Sigmoid colon (tissue), 7 donors: ENCODE results near the gene FITM2. TPM values are rescaled to one million over a fixed set of nuclear protein-coding genes. Genes with fewer than 3 reads are reported as not detected.

Experiments
- DNase-seq: peaks from one replicate; pipeline ENCODE4 v3.0.0-alpha.2; 2019
- H3K27ac ChIP-seq, 4 donors: fragments of 200-600 bp; sonication (generic); one replicate each; pipeline ENCODE4 v1.5.1; 2016 to 2019; ENCODE audit warnings: mild to moderate bottlenecking in 1 of 4
- H3K27me3 ChIP-seq, 3 donors: fragments of 200-600 bp; sonication (generic); one replicate each; pipeline ENCODE4 v1.5.1; 2019; ENCODE audit warnings: mild to moderate bottlenecking in 1 of 3
- H3K36me3 ChIP-seq, 4 donors: fragments of 200-600 bp; sonication (generic); one replicate each; pipeline ENCODE4 v1.5.1; 2016 to 2019
- H3K4me1 ChIP-seq, 4 donors: fragments of 200-600 bp; sonication (generic); one replicate each; pipeline ENCODE4 v1.5.1; 2017 to 2019
- H3K4me3 ChIP-seq, 4 donors: fragments of 200-600 bp; sonication (generic); one replicate each; pipeline ENCODE4 v1.5.1; 2017 to 2019; ENCODE audit warnings: mild to moderate bottlenecking in 2 of 4, moderate library complexity in 1 of 4
- H3K9me3 ChIP-seq, 4 donors: fragments of 200-600 bp in 3 of 4; sonication (generic) in 3 of 4; one replicate each; pipeline versions ENCODE4 v1.5.1 to v1.6.1; 2013 to 2019
- EP300 ChIP-seq, 4 donors: sonication (generic); formaldehyde crosslinking; IDR thresholded peaks; one replicate each; pipeline ENCODE4 v1.6.1; 2017; ENCODE audit warnings: antibody characterized with exemption in 4 of 4
- POLR2A ChIP-seq, 2 donors: fragments of 450-650 bp; IDR thresholded peaks; one replicate each; pipeline ENCODE4 v1.6.1; 2016; ENCODE audit warnings: antibody characterized with exemption in 2 of 2, mild to moderate bottlenecking in 2 of 2, moderate library complexity in 2 of 2
- POLR2AphosphoS5 ChIP-seq, 4 donors: sonication (generic); formaldehyde crosslinking; IDR thresholded peaks; one replicate each; pipeline ENCODE4 v1.6.1; 2017; ENCODE audit warnings: antibody characterized with exemption in 4 of 4
- WGBS, 2 donors: extraction: QIAGEN DNeasy Blood & Tissue Kit; methylation state at CpG; one replicate each; pipeline ENCODE4 v1.1.7; 2013; 5-methylcytosine and 5-hydroxymethylcytosine counted together
- intact Hi-C: fragments of 100-400 bp; cut with DNase I; formaldehyde crosslinking; loops from one replicate; pipeline ENCODE4 v1.15.1; 2023
- polyA plus RNA-seq, 3 donors: library from polyadenylated mRNA; stranded (reverse); fragments of 200-250 nt; gene quantifications; one replicate each; pipeline ENCODE4 v1.2.3, GENCODE V29; 2013
- total RNA-seq, 4 donors: library from RNA; depleted of rRNA; stranded (reverse); fragments of >200 nt; gene quantifications; one replicate each; pipeline ENCODE4 v1.1.0, GENCODE V29; 2016
- TF ChIP-seq, protein P1 (sequence below), 4 experiments: fragments of 450-650 bp in 3 of 4; fragments of 200-600 bp in 1 of 4; IDR thresholded peaks; one replicate each; pipeline ENCODE4 v1.5.1; 2016 to 2019; ENCODE audit warnings: antibody characterized with exemption in 4 of 4, mild to moderate bottlenecking in 3 of 4, moderate library complexity in 2 of 4
- donor health status: healthy with polysubstance abuse.
- donor health status: Bipolar disorder and iron deficiency.
- donor health status: healthy.

Gene FITM2
- total and polyA plus RNA-seq, 7 donors: 0.60 to 9.1 (median 6.1) TPM

DNA sequence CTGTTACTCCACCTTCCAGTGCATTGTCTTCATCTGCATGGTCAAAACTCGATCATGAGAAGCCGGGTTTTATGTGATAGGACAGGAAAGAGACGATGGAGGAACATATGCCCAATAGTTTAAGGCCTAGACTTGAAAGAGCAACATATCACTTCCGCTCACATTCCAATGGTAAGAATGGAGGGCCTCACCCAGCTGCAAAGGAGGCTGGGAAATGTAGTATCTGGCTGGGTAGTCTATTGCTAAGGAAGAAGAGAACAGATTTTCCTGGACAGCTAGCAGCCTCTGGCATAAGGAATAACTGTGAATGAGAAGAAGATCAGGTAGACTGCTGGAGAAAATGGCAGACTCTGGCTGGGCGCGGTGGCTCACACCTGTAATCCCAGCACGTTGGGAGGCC, 19.2 kb downstream of the FITM2 start:
- no peak overlapping the region for H3K27ac ChIP-seq
- H3K36me3 ChIP-seq: peaks cover 0 to 5% (median 0%) of the 10 kb centered on the region in 4 donors
- H3K4me1 ChIP-seq: peaks cover 0 to 3% (median 0%) of the 10 kb centered on the region in 4 donors
- TF ChIP-seq EP300 (IDR thresholded peaks at IDR 0.05): no peak
- no peak for TF ChIP-seq POLR2AphosphoS5 (IDR thresholded peaks at IDR 0.05)
- no peak for TF ChIP-seq POLR2A (IDR thresholded peaks at IDR 0.05)
- TF ChIP-seq, protein P1, sequence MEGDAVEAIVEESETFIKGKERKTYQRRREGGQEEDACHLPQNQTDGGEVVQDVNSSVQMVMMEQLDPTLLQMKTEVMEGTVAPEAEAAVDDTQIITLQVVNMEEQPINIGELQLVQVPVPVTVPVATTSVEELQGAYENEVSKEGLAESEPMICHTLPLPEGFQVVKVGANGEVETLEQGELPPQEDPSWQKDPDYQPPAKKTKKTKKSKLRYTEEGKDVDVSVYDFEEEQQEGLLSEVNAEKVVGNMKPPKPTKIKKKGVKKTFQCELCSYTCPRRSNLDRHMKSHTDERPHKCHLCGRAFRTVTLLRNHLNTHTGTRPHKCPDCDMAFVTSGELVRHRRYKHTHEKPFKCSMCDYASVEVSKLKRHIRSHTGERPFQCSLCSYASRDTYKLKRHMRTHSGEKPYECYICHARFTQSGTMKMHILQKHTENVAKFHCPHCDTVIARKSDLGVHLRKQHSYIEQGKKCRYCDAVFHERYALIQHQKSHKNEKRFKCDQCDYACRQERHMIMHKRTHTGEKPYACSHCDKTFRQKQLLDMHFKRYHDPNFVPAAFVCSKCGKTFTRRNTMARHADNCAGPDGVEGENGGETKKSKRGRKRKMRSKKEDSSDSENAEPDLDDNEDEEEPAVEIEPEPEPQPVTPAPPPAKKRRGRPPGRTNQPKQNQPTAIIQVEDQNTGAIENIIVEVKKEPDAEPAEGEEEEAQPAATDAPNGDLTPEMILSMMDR (IDR thresholded peaks at IDR 0.05): no peak
- no peaks in the 10 kb centered on the region for H3K27me3 ChIP-seq
- WGBS, 2 donors: 93 to 94% methylated on average over 7 of the region's 7 CpGs
- no peak overlapping the region for H3K4me3 ChIP-seq
- intact Hi-C loops: no loop called here
- H3K9me3 ChIP-seq: no peaks in the 10 kb centered on the region
- DNase-seq: no peak

DNA sequence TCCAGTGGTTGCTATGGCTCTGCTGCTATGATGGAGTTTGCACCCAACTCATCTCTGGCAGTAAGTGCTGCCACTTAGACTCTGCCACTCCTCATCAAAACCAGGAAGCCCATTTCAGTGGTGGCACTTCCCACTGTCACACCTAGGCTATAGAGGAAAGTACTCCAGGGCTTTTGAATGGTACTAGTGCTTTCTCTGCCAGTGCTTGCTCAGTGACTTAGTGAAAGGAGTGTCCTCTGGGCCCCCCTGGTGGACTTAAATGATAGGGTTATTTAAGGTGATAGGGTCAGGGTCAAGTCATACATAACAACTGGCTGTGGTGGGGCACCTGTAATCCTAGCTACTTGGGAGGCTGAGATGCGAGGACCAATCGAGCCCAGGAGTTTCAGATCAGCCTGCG, 22.8 kb downstream of the FITM2 start:
- Histone ChIP-seq H3K36me3 (peaks cover 0 to 5% (median 0%) of the 10 kb centered on the region in 4 donors), H3K27me3 (no peaks in the 10 kb centered on the region), H3K27ac (no peak overlapping the region), H3K4me1 (no peaks in the 10 kb centered on the region), H3K4me3 (no peak overlapping the region), H3K9me3 (no peaks in the 10 kb centered on the region)
- intact Hi-C loops: no loop called here
- DNase-seq: no peak
- no peak for TF ChIP-seq POLR2AphosphoS5 (IDR thresholded peaks at IDR 0.05)
- TF ChIP-seq, protein P1 (IDR thresholded peaks at IDR 0.05): no peak
- 97 to 99% methylated on average over 3 of the region's 3 CpGs for WGBS, 2 donors

DNA sequence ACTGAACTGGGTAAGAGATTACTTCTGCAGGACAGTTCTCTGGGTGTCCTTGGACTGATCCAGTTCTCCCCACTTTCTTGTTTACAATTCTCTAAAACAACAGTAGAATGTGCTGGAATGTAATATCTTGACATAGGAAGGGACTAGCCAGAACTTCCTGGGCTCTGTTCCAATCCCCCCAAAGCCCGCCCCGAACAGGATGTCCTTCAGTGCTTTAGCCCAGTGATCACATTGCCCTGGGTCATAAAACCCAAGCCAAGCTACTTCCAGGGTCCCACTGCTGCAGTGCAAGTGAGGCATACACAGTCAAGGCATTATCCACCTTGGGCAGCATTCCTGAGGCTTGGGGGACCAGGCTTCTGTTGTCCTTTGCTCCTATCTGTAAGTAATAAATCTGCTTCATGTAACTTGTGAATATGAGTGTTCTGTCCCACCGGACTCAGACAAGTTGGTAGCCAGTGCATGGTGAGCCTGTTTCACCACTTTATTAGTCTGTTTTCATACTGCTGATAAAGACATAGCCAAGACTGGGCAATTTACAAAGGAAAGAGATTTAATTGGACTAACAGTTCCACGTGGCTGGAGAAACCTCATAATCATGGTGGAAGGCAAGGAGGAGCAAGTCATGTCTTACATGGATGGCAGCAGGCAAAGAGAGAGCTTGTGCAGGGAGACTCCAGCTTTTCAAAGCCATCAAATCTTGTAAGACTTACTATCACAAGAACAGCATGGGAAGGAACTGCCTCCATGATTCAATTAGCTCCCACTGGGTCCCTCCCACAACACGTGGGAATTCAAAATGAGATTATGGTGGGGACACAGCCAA, 23.5 kb downstream of the FITM2 start:
- TF ChIP-seq EP300 (IDR thresholded peaks at IDR 0.05) (no peak), POLR2AphosphoS5 (IDR thresholded peaks at IDR 0.05) (no peak), POLR2A (IDR thresholded peaks at IDR 0.05) (no peak)
- TF ChIP-seq, protein P1 (IDR thresholded peaks at IDR 0.05): no peak
- Histone ChIP-seq H3K27ac (no peak overlapping the region), H3K4me3 (no peak overlapping the region), H3K27me3 (no peaks in the 10 kb centered on the region), H3K36me3 (peaks cover 0 to 5% (median 0%) of the 10 kb centered on the region in 4 donors), H3K9me3 (no peaks in the 10 kb centered on the region), H3K4me1 (no peaks in the 10 kb centered on the region)
- intact Hi-C loops: no loop called here
- WGBS, 2 donors: 54 to 69% methylated on average over 5 of the region's 5 CpGs
- no peak for DNase-seq

DNA sequence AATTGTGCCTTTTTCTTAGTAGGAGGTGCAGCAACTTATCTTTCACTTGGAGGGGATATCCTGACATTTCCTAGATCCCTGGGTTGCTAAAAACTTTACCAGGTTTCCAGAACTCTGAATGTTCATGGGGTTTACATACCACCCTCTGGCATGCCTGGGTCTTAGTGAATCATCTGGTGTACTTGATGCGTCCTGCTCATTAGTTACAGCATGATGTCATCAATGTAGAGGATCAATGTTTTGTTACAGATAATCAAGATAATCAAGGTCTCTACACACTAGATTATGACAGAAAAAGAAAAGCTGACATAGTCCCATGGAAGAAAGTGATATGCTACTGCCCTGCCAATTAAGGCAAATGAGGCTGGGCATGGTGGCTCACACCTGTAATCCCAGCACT, 27.0 kb downstream of the FITM2 start:
- intact Hi-C loops: no loop called here
- Histone ChIP-seq H3K36me3 (peaks cover 0 to 1% (median 0%) of the 10 kb centered on the region in 4 donors), H3K4me3 (no peak overlapping the region), H3K27ac (no peak overlapping the region), H3K4me1 (no peaks in the 10 kb centered on the region), H3K27me3 (no peaks in the 10 kb centered on the region), H3K9me3 (no peaks in the 10 kb centered on the region)
- DNase-seq: no peak
- WGBS, 2 donors: 93 to 96% methylated on average over 1 of the region's 1 CpG
- no peak for TF ChIP-seq POLR2AphosphoS5 (IDR thresholded peaks at IDR 0.05)
- TF ChIP-seq, protein P1 (IDR thresholded peaks at IDR 0.05): no peak
- TF ChIP-seq EP300 (IDR thresholded peaks at IDR 0.05): no peak
- TF ChIP-seq POLR2A (IDR thresholded peaks at IDR 0.05): no peak
